Uterus (tissue), 4 donors: Measurements from ENCODE around the gene TTLL4. TPM values are rescaled to one million over a fixed set of nuclear protein-coding genes. Genes with fewer than 3 reads are reported as not detected.
"Not testable (repeated sequence)": the region's sequence is repeated elsewhere in the genome, so short reads cannot be mapped to it uniquely, and the experiment has no call there.

Experiments
- DNase-seq, 2 donors: peaks; one replicate each; pipeline ENCODE4 v3.0.0-alpha.2; 2019 to 2020
- H3K27ac ChIP-seq, 2 donors: fragments of 200-600 bp; sonication (generic); 1 replicate in 1 of 2; 2 replicates in 1 of 2; pipeline ENCODE4 v1.5.1; 2016 to 2018
- H3K27me3 ChIP-seq, 2 donors: fragments of 200-600 bp; sonication (generic); one replicate each; pipeline ENCODE4 v1.5.1; 2018 to 2019; ENCODE audit warnings: control low read depth in 1 of 2
- H3K36me3 ChIP-seq, 2 donors: fragments of 200-600 bp; sonication (generic); one replicate each; pipeline ENCODE4 v1.5.1; 2019; ENCODE audit warnings: control low read depth in 1 of 2
- H3K4me1 ChIP-seq, 2 donors: fragments of 200-600 bp; sonication (generic); one replicate each; pipeline ENCODE4 v1.5.1; 2018 to 2019; ENCODE audit warnings: control low read depth in 1 of 2
- H3K4me3 ChIP-seq, 2 donors: fragments of 200-600 bp; sonication (generic); 1 replicate in 1 of 2; 2 replicates in 1 of 2; pipeline ENCODE4 v1.5.1; 2018 to 2019; ENCODE audit warnings: mild to moderate bottlenecking in 1 of 2
- H3K9me3 ChIP-seq, 2 donors: fragments of 200-600 bp; sonication (generic); one replicate each; pipeline ENCODE4 v1.5.1; 2019; ENCODE audit warnings: control low read depth in 1 of 2
- POLR2A ChIP-seq, 2 donors: fragments of 450-650 bp; IDR thresholded peaks; one replicate each; pipeline ENCODE4 v1.6.1; 2016; ENCODE audit warnings: antibody characterized with exemption in 2 of 2, mild to moderate bottlenecking in 1 of 2, moderate library complexity in 1 of 2
- intact Hi-C: fragments of 100-400 bp; cut with DNase I; formaldehyde crosslinking; loops from one replicate; pipeline ENCODE4 v1.15.1; 2023; ENCODE audit warnings: low total_unique reads
- total RNA-seq, 4 donors: library from RNA; depleted of rRNA in 3 of 4; stranded (reverse); fragments of >200 nt in 3 of 4; gene quantifications; one replicate each; pipeline versions ENCODE4 v1.1.0 to v1.2.4, GENCODE V29; 2014 to 2023
- TF ChIP-seq, protein P1 (sequence below), 4 experiments: fragments of 200-600 bp in 2 of 4; fragments of 450-650 bp in 2 of 4; sonication (generic) in 2 of 4; IDR thresholded peaks; one replicate each; pipeline ENCODE4 v1.5.1; 2016 to 2019; ENCODE audit warnings: antibody characterized with exemption in 4 of 4, mild to moderate bottlenecking in 2 of 4, moderate library complexity in 1 of 4
- donor health status: DM: yes; HTN: yes; CAD: no.

TTLL4 gene
- total RNA-seq, 4 donors from 2014 or later: 13.1 to 117 (median 25.7) TPM

DNA sequence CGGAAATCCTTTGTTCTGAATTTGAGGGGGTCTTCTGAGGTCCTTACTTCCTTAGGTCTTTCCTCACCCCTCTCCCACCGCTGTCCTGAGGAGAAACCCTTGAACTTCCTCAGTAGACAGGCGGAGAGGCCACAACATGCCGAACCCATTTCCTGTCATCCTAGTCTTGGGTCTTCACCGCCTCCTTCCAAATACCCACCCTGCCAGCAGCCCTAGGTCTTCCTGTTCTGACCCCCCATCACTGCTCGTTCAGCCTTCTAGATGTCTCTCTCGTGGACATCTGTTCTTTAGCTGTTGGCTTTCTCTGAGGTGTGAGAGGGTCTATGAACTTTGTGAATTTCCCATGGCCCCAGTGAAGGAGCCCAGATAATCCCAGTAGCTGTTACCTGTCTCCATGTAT lies 44.1 kb downstream of the TTLL4 start:
- no peaks in the 10 kb centered on the region for H3K36me3 ChIP-seq

DNA sequence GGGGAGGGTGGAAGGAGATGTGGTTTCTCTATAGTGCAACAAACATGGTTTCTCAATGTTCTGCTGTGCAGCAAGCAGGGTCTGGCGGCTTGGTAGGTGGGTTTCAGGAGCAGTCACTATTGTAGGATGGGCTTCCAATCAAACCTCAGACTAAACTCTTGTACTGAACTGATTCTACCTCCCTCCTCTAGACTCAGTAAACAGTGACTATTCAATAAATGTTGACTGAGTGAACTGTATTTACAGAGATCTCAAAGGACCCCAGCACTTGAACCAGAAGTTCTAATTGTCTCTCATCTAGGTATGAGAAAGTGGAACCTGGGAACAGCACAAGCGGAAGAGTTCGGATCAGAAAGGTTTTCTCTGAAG lies 44.5 kb downstream of the TTLL4 start:
- intact Hi-C loops: no loop called here
- no peak overlapping the region for H3K27ac ChIP-seq
- no peaks in the 10 kb centered on the region for H3K36me3 ChIP-seq
- no peak for DNase-seq
- no peak for TF ChIP-seq POLR2A (IDR thresholded peaks at IDR 0.05)
- TF ChIP-seq, protein P1, sequence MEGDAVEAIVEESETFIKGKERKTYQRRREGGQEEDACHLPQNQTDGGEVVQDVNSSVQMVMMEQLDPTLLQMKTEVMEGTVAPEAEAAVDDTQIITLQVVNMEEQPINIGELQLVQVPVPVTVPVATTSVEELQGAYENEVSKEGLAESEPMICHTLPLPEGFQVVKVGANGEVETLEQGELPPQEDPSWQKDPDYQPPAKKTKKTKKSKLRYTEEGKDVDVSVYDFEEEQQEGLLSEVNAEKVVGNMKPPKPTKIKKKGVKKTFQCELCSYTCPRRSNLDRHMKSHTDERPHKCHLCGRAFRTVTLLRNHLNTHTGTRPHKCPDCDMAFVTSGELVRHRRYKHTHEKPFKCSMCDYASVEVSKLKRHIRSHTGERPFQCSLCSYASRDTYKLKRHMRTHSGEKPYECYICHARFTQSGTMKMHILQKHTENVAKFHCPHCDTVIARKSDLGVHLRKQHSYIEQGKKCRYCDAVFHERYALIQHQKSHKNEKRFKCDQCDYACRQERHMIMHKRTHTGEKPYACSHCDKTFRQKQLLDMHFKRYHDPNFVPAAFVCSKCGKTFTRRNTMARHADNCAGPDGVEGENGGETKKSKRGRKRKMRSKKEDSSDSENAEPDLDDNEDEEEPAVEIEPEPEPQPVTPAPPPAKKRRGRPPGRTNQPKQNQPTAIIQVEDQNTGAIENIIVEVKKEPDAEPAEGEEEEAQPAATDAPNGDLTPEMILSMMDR (IDR thresholded peaks at IDR 0.05): no peak
- no peaks in the 10 kb centered on the region for H3K4me1 ChIP-seq
- no peaks in the 10 kb centered on the region for H3K9me3 ChIP-seq
- H3K27me3 ChIP-seq: no peaks in the 10 kb centered on the region
- no peak overlapping the region for H3K4me3 ChIP-seq

More for the DNA sequence above, 44.1 kb downstream of the TTLL4 start:
- Histone ChIP-seq H3K27ac (no peak overlapping the region), H3K27me3 (no peaks in the 10 kb centered on the region), H3K4me1 (no peaks in the 10 kb centered on the region), H3K4me3 (no peak overlapping the region), H3K9me3 (no peaks in the 10 kb centered on the region)
- no peak for TF ChIP-seq POLR2A (IDR thresholded peaks at IDR 0.05)
- TF ChIP-seq, protein P1 (IDR thresholded peaks at IDR 0.05): no peak
- intact Hi-C loops: no loop called here
- no peak for DNase-seq

DNA sequence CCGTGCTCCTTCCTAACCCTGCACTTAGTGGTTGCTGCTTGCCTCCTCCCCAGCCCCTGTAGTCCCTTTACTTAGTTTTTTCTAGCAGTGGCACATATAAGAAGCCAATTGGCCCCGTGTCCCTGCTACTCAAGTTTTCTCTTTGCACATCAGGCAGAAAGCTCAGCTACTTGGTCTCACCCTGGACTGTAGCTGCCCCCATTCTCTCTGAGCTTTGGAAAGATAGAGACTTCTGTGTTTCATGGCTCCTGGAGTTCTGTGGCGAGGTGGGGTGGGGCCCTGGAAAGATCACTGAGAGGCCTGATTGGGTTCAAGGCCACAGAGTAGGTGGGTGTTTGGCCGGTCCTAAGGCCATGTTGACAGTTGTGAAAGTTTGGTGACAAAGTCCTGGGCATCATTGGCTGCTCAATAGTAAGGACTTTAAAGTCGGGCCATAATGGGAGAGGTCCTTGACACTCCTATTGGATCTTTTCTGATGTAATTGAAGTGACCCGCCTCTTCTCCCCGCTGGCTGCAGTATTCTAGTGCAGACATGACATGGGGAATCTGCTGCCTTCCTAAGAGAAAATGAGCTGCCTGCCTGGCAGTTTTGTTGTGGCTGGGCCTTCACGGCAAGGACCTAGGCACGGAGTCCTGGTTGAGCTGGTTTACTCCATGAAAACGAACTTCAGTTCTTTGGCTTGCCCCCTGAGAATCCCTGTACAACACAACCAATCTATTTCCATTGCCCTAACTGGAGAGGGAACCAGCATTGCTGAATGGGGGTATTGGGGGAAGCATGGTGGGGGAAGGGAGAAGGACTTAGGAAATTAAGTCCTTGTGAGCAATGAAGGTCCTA lies 45.2 kb downstream of the TTLL4 start:
- Histone ChIP-seq H3K4me1 (no peaks in the 10 kb centered on the region), H3K4me3 (no peak overlapping the region), H3K27me3 (no peaks in the 10 kb centered on the region), H3K27ac (peak overlapping the region in 1 of 2 donors; percentile 41), H3K9me3 (no peaks in the 10 kb centered on the region), H3K36me3 (no peaks in the 10 kb centered on the region)
- intact Hi-C loops: no loop called here
- TF ChIP-seq, protein P1 (IDR thresholded peaks at IDR 0.05): no peak
- TF ChIP-seq POLR2A (IDR thresholded peaks at IDR 0.05): no peak
- DNase-seq: no peak

DNA sequence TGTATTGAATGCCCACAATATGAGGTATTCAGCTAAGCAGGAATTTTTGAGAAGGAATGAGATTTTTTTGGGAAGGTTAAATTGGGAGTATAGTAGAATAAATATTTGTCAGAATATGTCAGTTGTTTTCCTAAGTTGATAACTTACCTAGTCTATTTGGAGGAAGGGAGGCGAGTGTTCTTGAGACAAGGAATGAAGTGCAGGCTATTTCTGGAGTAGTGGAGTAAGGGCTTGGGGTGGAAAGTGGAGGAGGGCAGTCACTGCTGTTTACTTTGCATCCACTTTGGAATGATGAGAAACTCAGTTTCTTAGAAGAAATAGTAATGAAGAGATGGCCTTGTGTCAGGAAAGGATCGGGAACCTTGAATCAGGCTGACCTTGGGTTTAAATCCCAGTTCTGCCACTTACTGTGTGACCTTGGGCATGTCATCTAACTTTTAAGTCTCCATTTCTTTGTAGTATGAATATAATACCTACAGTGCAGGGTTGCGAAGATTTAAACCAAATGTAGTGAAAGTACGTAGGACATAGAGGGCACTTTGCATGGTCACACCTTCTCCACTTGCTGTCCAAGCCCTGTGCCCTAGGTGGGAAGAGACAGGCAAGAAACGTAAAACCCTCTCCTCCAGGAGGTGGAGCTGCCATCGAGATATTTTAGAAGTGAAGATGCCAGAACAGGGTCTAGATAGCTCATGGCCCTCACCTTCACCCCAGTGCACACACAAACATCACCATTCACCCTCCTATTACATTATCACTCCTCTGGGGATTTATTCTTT lies 46.2 kb downstream of the TTLL4 start:
- no peak overlapping the region for H3K4me3 ChIP-seq
- H3K27me3 ChIP-seq: no peaks in the 10 kb centered on the region
- H3K36me3 ChIP-seq: no peaks in the 10 kb centered on the region
- H3K9me3 ChIP-seq: no peaks in the 10 kb centered on the region
- intact Hi-C loops: no loop called here
- TF ChIP-seq, protein P1 (IDR thresholded peaks at IDR 0.05): no peak
- TF ChIP-seq POLR2A (IDR thresholded peaks at IDR 0.05): no peak
- peak overlapping the region in 1 of 2 donors; percentile 46 for H3K27ac ChIP-seq
- DNase-seq: no peak
- no peaks in the 10 kb centered on the region for H3K4me1 ChIP-seq

DNA sequence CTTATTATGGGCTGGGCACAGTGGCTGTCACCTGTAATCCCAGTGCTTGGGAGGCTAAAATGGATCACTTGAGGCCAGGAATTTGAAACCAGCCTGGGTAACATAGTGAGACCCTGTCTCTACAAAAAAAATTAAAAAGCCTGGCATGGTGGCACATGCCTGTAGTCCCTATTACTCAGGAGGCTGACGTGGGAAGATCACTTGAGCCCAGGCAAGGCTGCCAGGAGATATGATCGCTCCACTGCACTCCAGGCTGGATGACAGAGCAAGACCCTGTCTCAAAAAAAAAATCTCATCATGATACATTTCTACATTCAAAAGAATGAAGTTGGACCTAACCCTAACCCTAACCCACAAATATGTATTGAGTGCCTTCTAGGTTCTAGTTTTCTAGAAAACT lies 51.2 kb downstream of the TTLL4 start:
- no peaks in the 10 kb centered on the region for H3K4me1 ChIP-seq
- no peak for DNase-seq
- H3K9me3 ChIP-seq: no peaks in the 10 kb centered on the region
- H3K4me3 ChIP-seq: no peak overlapping the region
- no peak for TF ChIP-seq POLR2A (IDR thresholded peaks at IDR 0.05)
- TF ChIP-seq, protein P1 (IDR thresholded peaks at IDR 0.05): no peak
- no peak overlapping the region for H3K27ac ChIP-seq
- H3K36me3 ChIP-seq: no peaks in the 10 kb centered on the region
- intact Hi-C loops: no loop called here
- no peaks in the 10 kb centered on the region for H3K27me3 ChIP-seq

DNA sequence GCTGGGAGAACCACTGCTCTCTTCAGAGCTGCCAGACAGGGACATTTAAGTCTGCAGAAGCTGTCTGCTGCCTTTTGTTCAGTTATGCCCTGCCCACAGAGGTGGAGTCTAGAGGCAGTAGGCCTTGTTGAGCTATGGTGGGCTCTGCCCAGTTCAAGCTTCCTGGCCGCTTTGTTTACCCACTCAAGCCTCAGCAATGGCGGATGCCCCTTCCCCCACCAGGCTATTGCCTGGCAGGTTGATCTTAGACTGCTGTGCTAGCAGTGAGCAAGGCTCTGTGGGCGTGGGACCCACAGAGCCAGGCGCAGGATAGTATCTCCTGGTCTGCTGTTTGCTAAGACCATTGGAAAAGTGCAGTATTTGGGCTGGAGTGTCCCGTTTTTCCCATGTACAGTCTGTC lies 62.1 kb downstream of the TTLL4 start:
- H3K4me3 ChIP-seq, H3K36me3 ChIP-seq, intact Hi-C loops, H3K27ac ChIP-seq, DNase-seq, H3K27me3 ChIP-seq, H3K9me3 ChIP-seq, H3K4me1 ChIP-seq: not testable (repeated sequence)
